NCI-H1417 (cell line): ENCODE measurements around the gene AGXT2.
A peak's percentile ranks its signal among the peaks of the same experiment; 100 is the strongest.
"Not testable (repeated sequence)": the region's sequence is repeated elsewhere in the genome, so short reads cannot be mapped to it uniquely, and the experiment has no call there.

Experiments used
- DNase-seq, 3 experiments: peaks; one replicate each; lab custom pipeline; 2025; lab: John Stamatoyannopoulos, UW

The AGXT2 gene

GRCh38 chr5:35050541-35051126 is 2.9 kb upstream of the AGXT2 start:
- DNase-seq: no peak

- DNase-seq: no peak
Observed at GRCh38 chr5:35048910-35049309, 1.2 kb upstream of the AGXT2 start.

GRCh38 chr5:35046774-35047173 is 975 bp downstream of the AGXT2 start:
- no peak for DNase-seq

GRCh38 chr5:35045280-35045679 is 2.5 kb downstream of the AGXT2 start:
- DNase-seq: no peak

- DNase-seq: no peak
Observed at GRCh38 chr5:35044649-35045048, 3.1 kb downstream of the AGXT2 start.

GRCh38 chr5:35042781-35043180 is 5.0 kb downstream of the AGXT2 start:
- DNase-seq: no peak

GRCh38 chr5:35041261-35041660 is 6.5 kb downstream of the AGXT2 start:
- DNase-seq: no peak

GRCh38 chr5:35038891-35039290 is 8.9 kb downstream of the AGXT2 start:
- no peak for DNase-seq

GRCh38 chr5:35036536-35036935 is 11.2 kb downstream of the AGXT2 start:
- DNase-seq: no peak

GRCh38 chr5:35035929-35036328 is 11.8 kb downstream of the AGXT2 start:
- DNase-seq: not testable (repeated sequence)

GRCh38 chr5:35035271-35035670 is 12.5 kb downstream of the AGXT2 start:
- no peak for DNase-seq

- DNase-seq: no peak
Observed at GRCh38 chr5:35032356-35032755, 15.4 kb downstream of the AGXT2 start.

- no peak for DNase-seq
Observed at GRCh38 chr5:35031276-35031675, 16.5 kb downstream of the AGXT2 start.

GRCh38 chr5:35030426-35031100 is 17.2 kb downstream of the AGXT2 start:
- no peak for DNase-seq

- no peak for DNase-seq
Observed at GRCh38 chr5:35029333-35029732, 18.4 kb downstream of the AGXT2 start.

- no peak for DNase-seq
Observed at GRCh38 chr5:35026941-35027340, 20.8 kb downstream of the AGXT2 start.

GRCh38 chr5:35026280-35026840 is 21.4 kb downstream of the AGXT2 start:
- DNase-seq: peak in 1 of 3 experiments; percentile 21

- DNase-seq: no peak
Observed at GRCh38 chr5:35024911-35025510, 22.7 kb downstream of the AGXT2 start.

- DNase-seq: no peak
Observed at GRCh38 chr5:35023391-35024178, 24.2 kb downstream of the AGXT2 start.

- DNase-seq: no peak
Observed at GRCh38 chr5:35016174-35017051, 31.3 kb downstream of the AGXT2 start.

GRCh38 chr5:35015063-35015462 is 32.7 kb downstream of the AGXT2 start:
- DNase-seq: no peak
